NCI-H82 (cell line): ENCODE measurements around the gene CRADD.

ENCODE experiments used
- DNase-seq: peaks from one replicate; lab custom pipeline; 2025; lab: John Stamatoyannopoulos, UW

Gene CRADD

DNA sequence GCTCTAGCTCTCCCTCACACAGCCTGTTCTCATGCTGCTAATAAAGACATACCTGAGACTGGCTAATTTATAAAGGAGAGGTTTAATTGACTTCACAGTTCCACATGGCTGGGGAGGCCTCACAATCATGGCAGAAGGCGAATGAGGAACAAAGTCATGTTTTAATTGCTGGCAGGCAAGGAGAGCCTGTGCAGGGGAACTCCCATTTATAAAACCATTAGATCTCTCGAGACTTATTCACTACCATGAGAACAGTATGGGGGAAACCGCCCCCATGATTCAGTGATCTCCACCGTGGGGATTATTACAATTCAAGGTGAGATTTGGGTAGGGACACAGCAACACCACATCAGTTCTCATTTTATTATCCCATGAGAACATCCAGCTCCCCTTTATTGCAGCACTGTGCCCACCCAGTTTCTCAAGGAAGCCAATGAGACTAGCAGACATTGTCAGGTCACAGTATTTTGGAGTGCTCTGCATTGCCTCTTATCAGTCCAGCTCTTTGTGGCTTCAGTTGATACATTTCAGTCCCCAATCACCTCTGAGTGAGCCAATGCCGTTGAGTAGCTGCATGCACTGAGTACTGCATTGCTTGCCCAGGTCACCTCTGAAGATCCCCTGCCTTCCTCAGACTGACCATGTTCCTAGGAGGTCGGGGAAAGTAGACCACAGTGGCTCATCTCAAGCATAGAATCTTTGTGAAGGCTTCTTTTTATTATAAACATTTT is 131.2 kb downstream of the CRADD start:
- no peak for DNase-seq

DNA sequence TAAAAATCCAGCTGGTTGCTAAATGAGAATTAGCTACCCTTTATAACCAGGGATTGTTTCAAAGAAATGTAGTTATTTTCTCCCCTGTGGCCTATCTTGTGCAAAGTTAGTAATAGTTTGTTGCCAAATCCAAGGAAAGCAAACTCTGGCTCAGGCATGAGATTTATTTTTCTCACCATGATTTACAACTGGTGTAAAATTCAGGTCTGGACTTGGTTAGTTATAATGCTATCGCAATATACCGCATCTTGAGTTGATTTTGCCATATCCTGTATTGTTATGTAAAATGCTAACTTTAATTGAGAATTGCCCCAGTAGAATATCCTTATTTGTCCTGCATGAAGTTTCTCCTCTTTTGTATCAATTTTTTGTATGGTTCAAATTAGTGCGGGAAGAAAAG is 135.5 kb downstream of the CRADD start:
- no peak for DNase-seq

DNA sequence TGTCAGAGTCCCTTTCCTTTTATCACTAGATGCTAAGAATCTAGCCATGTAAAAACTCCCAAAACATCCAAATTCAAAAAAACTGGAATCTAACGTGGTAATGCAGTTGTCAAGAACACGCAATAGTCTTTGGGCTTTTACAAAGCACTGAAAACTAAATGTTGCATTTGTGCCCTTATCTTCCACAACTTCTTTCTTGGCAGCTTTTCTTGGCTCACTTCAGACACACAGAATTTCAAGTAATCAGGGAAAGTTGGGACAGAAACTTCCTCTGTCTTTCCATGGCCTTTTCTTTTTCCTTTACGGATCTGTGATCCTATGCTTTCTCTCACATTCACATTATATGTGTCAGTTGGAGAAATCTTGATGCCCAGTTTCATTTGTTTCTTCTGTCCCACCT is 136.0 kb downstream of the CRADD start:
- no peak for DNase-seq

DNA sequence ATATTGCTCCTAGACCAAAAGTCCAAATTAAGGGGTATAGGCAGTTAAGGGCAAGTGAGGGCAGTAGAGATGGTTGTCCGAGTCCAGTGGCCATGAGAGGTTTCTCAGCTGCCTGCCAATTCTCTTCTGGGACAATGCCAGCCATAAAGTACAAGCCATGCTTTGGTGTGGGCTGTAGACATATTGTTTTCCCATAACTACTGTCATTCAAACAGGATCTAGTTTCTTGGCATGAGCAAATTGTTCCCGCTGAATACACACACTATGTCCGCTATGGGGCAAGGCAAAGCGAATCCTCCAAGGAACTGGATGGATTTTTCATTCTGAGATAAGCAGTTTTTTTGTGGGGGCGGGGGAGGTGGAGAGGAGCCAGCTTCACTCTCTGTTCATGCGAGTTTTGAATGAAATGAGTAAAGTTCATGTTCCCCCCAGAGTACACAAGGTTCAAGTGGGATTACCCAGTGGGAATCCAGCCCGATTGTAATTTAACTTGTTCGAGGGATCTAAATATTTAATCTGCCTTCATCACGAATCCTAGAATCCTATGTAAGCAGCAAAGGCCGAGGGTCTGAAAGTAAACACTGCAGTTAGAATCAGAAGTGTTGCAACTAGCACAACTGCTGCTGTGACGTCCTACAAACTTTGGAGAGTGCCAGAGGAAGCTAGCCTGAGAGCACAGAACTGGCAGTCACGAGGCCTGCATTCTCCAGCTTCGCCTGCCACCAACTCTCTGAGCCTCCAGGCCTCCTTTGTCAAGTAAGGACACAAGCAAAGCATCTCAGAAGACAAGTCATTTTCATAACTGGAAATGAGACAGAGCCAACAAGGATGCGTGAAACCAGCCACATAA is 137.0 kb downstream of the CRADD start:
- DNase-seq: no peak

DNA sequence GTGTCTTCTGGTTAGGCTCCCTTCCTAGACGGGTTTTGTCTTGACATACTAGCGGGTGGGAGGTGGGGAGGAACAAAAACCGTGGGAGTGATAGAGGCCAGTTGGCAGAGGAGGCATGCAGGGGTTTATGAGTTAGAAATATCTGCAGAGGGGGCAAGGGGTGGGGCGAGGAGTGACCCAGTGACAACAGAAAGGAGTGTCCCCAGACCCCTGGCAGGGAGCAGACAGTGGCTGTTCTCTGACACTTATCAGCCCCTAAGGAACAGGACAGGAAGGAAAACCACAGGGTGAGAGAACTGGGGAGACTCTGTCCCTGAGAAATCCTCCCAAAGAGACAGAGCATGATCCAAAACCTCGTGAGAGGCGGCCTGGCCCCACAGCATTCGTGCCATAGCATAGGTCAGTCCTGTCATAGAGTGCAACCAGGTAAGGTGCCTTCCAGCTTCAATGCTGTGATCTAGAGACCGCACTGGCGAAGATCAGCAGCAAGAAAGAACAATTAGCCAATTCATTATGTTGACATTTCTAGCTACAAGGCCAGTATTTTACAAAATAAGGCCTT is 141.4 kb downstream of the CRADD start:
- DNase-seq: no peak

DNA sequence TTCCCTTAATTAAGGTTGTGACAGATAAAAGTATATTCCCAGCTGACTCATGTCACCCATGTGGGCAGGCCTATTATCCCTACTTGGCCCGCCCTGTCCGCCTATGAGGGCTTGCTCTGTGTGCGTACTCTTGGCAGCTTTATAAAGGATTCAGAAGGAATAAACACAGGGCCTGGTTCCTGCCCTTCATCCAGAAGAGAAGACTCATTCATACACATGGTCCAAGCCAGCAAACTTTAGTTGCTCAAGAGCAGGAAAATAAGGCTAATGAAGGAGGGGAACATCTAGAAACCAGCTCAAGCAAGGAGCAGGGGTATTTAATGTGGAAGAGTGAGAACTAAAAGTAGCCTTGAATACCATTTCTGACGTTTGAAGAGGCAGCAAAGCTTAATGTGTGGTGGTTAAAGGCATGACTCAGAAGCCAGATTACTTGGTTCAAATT is 141.9 kb downstream of the CRADD start:
- no peak for DNase-seq

DNA sequence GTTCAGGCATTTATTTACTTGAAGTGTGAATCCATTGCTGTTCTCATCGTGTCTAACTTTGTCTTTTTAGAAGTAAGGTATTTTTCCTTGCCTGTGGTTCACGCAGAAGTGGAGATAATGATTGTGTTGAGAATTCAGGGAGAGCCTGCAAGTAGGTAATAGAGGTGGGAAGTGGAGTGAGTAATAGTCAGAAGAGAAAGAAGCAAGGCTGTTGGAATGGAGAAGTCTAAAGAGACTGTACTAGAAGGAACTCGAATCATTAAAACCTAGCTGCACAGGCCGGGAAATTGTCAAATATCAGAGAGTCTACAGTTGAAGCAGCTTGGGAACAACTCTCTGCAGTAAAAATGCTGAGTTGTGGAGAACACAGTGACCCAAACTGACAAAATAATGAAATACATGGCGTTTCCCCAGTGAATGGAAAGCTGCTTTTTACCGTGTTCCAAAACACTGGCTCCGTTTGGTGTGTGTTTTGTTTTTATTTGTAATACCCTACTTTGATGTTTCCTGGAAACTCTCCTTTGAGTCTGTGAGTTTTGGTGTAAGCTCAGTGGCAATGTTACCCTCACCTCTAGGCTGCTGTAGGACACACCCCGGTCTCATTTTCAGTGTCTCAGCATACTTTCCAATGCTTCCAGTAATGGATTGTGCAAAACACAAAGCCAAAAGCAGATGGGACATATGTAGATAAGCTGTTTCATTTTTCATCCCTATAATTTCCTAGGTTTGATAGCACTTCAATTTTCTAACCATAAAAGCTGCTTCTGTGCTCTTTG is 146.6 kb downstream of the CRADD start:
- no peak for DNase-seq

DNA sequence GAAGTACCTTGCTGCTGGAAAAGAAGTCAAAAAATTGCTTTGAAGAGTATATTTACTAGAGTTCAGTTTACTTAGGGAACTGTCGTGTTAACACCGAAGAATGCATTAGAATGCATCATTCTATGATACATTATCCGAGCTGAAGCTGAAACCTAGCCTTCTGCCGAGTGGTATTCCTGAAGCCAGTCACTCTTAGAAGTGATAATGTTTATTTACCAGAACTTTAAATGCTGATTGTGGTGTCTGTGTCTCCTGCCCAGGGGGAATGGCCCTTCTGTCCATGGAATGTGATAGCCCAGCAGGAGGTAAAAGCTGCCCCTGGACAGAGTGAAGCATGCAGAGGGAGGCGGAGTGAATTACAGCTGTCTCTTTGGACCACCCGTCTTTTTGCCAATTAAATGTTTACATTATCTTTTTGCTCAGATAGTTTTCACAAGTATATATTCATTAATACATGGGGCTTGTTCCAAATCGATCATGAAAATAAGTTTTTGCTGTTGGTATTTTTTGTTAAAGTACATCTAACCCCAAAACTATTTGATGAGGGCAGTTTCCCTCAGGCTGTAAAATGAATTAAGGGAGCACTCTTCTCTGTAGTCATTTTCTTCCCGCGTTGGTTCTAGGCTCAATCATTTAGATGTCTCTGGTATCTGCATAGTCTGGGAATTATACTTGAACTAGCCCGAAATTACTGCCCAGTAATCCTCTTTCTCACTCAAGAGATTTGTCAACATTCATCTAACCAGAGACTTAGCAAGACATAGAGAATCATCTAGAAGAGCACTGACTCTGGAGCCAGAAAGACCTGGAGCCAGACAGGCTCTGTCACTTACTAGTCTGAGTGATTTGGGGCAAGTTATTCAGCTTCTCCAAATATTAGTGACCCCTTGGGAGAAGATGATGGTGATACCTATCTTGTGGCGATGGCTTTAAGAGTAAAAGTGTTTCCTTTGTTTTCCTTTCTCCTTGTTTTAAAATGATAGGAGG is 147.6 kb downstream of the CRADD start:
- no peak for DNase-seq

DNA sequence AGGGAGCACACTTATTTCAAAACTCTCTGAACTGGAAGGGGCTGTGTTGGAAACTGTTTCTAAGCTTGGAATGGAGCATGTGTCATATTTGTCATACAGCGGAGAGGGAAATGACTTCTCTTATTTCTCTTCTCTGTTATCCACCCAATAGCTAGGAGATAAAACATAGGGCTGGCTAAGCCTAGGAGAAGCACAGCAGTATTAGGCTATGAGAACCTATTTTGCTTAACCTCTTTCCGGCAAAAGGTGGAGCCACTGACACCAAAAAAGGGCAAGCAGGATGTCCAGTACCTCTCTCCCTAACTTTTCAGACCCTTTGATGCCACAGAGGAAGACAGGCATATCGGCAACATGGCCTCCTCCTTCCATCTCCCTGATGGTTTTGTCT is 148.3 kb downstream of the CRADD start:
- DNase-seq: no peak

DNA sequence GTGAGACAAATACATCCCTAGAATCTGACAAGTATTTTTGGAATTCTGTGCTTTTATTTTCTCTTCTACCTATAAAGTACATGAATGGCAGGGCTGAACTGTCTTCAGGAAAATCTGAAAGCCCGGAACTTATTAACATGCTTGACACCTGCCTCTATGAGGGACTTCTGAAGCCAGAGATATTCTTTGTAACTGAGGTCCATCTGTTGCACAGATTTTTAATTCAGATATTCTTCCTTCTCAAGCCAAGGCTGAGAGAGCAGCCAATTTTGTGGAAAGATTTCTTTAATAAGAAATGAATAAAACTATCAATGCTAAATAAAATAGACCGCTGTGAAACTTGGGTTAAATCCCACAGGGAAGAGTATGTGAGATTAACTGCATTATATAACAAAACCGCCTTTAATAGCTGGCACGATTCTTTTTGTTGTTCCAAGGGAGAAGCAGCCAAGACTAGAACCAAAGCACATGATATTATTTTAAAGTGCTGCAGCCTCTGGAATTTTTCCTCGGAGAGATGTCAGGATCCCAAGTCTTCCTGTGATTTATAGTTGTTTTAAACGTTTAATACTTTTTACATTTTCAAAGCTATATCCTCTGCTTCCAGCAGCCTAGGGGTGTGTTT is 148.9 kb downstream of the CRADD start:
- no peak for DNase-seq

DNA sequence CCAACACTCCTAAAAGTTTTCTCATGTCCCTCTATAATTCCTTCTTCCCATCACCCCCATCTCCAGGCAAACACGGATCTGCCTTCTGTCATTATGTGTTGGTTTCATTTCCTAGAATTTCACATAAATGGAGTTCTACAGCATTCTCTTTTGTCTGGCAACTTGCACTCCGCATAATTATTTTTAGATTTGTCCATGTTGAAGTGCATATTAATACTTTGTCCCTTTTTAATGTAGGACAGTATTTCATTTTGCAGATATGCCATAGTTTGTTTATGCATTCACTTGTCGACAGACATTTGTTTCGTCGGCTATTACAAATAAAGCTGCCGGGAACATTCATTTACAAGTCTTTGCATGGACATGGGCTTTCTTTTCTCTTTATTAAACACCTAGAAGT is 150.0 kb downstream of the CRADD start:
- no peak for DNase-seq

DNA sequence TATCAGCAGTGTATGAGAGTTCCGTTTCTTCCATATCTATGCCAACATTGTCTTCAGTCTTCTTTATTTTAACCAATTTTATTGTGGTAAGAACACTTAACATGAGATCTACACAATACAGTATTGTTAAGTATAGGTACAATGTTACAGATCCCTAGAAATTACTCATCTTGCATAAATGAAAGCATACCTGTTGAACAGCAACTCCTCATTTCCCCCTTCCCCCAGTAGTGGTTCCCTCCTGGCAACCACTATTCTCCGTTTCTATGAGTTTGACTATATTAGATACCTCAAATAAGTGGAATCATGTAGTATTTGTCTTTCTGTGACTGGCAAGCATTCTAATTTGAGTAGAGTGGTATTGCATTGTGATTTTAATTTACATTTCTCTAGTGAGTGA is 150.5 kb downstream of the CRADD start:
- no peak for DNase-seq

DNA sequence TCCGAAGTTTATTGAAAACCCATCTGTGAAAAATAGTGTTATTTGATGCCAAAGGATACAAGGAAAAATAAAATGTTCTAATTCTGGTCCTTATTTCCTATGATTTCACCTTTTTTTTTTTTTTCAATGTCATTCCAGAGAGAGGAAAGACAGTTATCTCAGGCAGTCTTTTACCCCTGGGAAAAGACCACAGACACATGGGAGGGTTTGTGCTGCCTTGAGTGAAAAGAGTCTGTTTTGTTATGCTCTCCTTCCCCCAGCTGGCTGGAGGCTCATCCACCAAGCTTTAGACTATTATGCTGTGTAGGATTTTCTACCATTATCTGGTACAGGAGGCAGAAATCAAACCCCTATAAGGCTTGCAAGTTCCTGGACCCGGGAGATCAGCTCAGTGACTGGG is 151.8 kb downstream of the CRADD start:
- DNase-seq: no peak

DNA sequence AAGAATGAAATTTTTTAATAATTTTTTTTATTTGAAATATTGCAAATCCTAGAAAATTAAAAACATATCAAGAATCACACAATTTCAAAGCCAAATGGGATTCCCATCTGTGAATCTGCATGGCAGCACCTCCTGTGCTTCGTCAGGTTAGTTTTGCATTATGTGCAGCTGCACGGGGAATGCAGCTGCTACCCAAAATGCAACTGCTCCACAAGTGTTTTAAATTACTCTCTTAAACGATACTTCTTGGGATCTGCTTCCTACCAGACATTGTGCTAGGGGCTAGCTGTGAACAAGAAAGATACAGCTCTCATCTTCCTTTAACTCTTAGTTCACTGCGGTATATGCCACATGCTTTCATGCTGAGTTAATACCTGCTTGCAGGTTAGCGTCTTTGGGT is 154.2 kb downstream of the CRADD start:
- DNase-seq: no peak

DNA sequence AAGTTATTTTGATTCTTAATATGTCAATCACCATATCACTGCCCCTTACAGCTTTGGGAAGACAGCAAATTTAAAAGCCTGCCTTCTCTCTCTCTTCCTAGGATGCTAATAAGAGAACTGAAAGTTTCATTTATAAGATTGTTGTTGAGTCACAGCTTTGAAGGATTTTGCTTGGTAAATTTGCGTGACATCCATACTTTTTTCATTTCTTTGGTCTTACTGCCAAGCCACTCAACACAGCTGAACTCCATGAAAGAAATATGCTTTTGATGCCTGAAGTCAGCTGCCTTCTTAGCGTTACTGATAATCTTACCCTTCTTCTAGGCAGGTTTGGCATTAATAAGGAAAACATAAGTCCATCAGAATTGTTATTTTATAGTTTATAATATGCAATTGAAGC is 155.0 kb downstream of the CRADD start:
- DNase-seq: no peak

DNA sequence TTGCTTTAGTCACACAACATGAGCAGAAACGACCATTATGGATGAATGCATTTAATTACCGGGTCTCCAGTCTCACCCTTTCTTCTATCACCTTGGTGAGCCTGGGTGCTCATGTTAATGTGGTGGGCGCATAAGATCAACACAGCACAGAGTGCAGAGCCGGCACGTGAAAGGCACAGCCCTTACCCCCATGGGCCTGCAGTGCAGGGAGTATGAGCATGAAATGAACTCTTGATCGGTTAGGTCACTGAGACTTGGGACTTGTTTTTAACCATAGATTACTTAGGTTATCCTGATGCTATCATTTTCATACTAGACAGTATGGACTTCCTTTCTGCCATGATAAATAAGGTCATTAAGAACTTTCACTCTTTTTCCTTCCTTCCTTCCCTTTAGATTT is 156.8 kb downstream of the CRADD start:
- no peak for DNase-seq

DNA sequence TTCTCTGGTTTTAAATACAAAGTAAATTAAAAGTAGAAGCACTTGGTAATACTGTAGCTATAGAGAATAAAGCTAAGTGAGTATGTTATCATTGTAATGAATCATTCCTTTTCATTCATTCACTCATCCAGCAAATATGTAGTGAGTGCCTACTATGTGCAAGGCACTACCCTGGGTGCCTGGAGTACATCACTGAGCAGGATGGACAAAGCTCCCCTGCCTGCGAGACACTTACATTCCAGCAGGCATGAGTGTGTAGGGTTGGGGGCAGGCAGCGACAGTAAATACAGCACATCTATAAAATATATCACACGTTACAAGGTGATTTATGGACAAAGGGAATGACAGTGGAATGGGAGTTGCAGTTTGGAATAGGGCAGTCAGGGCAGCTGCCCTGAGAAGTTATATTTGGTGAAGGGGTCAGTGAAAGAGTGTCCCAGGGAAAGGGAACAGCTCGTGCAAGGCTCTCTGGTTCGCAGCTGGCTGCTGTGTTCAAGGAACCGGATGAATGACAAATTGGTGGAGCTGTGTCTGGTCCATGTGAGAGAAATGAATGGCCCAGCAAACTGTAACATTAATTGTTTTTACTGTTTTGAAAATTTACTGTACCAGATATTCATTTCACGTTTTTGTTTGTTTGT is 159.6 kb downstream of the CRADD start:
- no peak for DNase-seq

DNA sequence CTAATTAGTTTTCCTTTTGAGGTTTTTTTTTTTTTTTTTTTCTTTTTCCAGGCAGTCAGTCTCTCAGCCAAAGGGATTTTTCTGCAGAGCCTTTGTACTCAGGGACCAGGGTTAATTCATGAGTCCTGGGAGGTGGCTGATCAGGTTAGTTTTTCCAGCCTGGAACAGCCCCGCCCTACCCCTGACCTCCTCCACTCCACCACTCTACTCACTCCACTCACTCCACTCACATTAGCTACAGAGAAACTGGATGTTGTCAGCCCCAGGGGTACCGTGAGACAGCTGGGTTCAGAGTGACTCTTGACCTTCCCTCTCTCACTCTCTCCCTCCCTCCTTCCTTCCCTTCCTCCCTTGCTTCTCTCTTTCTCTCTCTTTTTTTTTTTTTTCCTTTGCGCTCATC is 161.0 kb downstream of the CRADD start:
- DNase-seq: no peak

DNA sequence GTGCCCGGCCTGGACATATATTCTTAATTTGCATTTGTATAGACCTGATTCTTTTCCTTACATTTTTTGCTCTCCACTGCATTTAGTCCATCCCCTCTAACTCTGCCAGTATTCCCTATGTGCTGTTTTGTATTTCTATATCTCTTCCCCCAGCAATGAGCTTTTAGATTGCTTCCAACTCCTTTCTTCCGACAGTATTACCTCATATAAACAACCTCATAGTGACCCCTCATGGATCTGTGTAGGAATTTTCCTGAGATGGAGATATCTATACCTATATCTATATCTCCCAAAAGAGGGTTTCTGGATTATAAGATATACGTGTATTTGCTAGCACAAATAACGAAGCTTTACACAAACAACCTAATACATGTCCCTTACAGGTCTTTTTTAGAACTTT is 161.9 kb downstream of the CRADD start:
- DNase-seq: no peak

DNA sequence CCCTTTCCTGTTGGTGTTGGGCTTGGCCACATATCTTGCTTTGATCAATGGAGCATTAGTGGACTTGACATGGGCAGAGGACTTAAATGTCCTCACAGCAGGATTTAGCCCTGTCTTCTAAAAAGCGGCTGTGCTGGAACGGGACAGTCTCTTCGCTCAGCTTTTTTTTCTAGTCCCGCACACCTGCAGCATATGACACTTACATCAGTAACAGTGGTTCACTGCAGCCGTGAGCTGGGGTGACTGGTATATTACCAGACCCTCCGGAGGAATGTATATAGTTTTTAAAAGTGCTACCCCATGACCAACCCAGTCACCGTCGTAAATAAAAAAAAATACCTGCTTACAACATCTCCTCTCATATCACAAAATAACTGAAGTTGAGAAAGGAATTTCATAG is 164.5 kb downstream of the CRADD start:
- DNase-seq: no peak
